ENCODE results near the gene SPAG6.

DNA sequence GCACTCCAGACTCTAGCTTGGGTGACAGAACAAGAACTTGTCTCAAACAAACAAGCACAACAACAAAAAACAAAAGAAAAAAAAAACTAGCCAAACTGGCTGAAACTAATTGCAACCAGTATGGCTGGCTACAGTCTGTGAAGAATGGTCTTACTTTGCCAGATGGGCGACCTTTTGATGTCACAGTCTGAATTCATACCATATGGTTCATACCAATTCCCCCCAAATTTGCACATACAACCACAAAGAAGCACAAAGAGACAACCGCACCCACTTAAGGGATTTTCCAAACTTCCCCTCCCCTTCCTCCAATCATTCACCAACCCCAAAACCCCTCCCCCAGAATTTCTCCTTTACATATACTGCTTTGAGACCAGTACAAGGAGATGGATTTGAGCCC lies 114.2 kb downstream of the SPAG6 start:
- no peak for TF ChIP-seq EP300 (IDR thresholded peaks at IDR 0.05)
- TF ChIP-seq CTCF (IDR thresholded peaks at IDR 0.05): no peak
- no peak for TF ChIP-seq POLR2A (IDR thresholded peaks at IDR 0.05; ENCODE audit: low read depth)
- no peak for TF ChIP-seq POLR2AphosphoS5 (IDR thresholded peaks at IDR 0.05)
